Neutrophil (primary cell): Measurements from ENCODE around the gene PDCD6IP.

Experiments used
- H3K27ac ChIP-seq: fragments of 200-600 bp; sonication (generic); 2 replicates; pipeline ENCODE4 v1.5.1; 2016; ENCODE audit warnings: mild to moderate bottlenecking, moderate library complexity
- H3K27me3 ChIP-seq: fragments of 200-600 bp; sonication (generic); 2 replicates; pipeline ENCODE4 v1.6.0; 2016; ENCODE audit warnings: mild to moderate bottlenecking
- H3K36me3 ChIP-seq: fragments of 200-600 bp; sonication (generic); 2 replicates; pipeline ENCODE4 v1.5.1; 2017
- H3K4me1 ChIP-seq, 2 experiments: fragments of 200-600 bp in 1 of 2; sonication (generic) in 1 of 2; 1 replicate in 1 of 2; 2 replicates in 1 of 2; pipeline versions ENCODE4 v1.5.1 to v1.6.1; 2013 to 2016; ENCODE audit warnings: low read depth in 1 of 2, low read length in 1 of 2, mild to moderate bottlenecking in 1 of 2, moderate library complexity in 1 of 2; ENCODE audit not compliant: control insufficient read depth in 1 of 2, insufficient read depth in 1 of 2
- H3K4me3 ChIP-seq, 2 experiments: fragments of 200-600 bp in 1 of 2; sonication (generic) in 1 of 2; 1 replicate in 1 of 2; 2 replicates in 1 of 2; pipeline ENCODE4 v1.5.1; 2013 to 2016; ENCODE audit warnings: low read depth in 1 of 2, low read length in 1 of 2, mild to moderate bottlenecking in 1 of 2, moderate library complexity in 1 of 2
- H3K9me3 ChIP-seq: fragments of 200-600 bp; sonication (generic); 2 replicates; pipeline ENCODE4 v1.5.1; 2016
- CTCF ChIP-seq: fragments of 200-600 bp; sonication (generic); IDR thresholded peaks from 2 replicates; pipeline ENCODE4 v1.5.1; 2016; ENCODE audit warnings: antibody characterized with exemption

PDCD6IP gene

GRCh38 chr3:33904730-33905129 lies 106.3 kb downstream of the PDCD6IP start:
- Histone ChIP-seq H3K27me3 (no peaks in the 10 kb centered on the region), H3K4me3 (no peak overlapping the region), H3K9me3 (no peaks in the 10 kb centered on the region), H3K27ac (no peak overlapping the region), H3K36me3 (no peaks in the 10 kb centered on the region), H3K4me1 (no peaks in the 10 kb centered on the region)
- TF ChIP-seq CTCF, result no peak

GRCh38 chr3:33908250-33908851 lies 109.9 kb downstream of the PDCD6IP start:
- Histone ChIP-seq H3K36me3 (no peaks in the 10 kb centered on the region), H3K4me1 (no peaks in the 10 kb centered on the region), H3K9me3 (no peaks in the 10 kb centered on the region), H3K4me3 (no peak overlapping the region), H3K27ac (no peak overlapping the region), H3K27me3 (no peaks in the 10 kb centered on the region)
- TF ChIP-seq CTCF, result no peak

GRCh38 chr3:33909547-33909946 lies 111.1 kb downstream of the PDCD6IP start:
- Histone ChIP-seq H3K36me3 (no peaks in the 10 kb centered on the region), H3K9me3 (no peaks in the 10 kb centered on the region), H3K4me1 (no peaks in the 10 kb centered on the region)

GRCh38 chr3:33910031-33910430 lies 111.6 kb downstream of the PDCD6IP start:
- no peaks in the 10 kb centered on the region for H3K36me3 ChIP-seq
- no peak overlapping the region for H3K4me3 ChIP-seq
- no peak for TF ChIP-seq CTCF
- no peaks in the 10 kb centered on the region for H3K9me3 ChIP-seq
- no peak overlapping the region for H3K27ac ChIP-seq
- no peaks in the 10 kb centered on the region for H3K27me3 ChIP-seq
- no peaks in the 10 kb centered on the region for H3K4me1 ChIP-seq

More at GRCh38 chr3:33909547-33909946, 111.1 kb downstream of the PDCD6IP start:
- H3K4me3 ChIP-seq, result no peak overlapping the region
- no peaks in the 10 kb centered on the region for H3K27me3 ChIP-seq
- TF ChIP-seq CTCF, result no peak
- H3K27ac ChIP-seq, result no peak overlapping the region

GRCh38 chr3:33911525-33912322 lies 113.3 kb downstream of the PDCD6IP start:
- no peaks in the 10 kb centered on the region for H3K36me3 ChIP-seq
- TF ChIP-seq CTCF, result no peak
- no peaks in the 10 kb centered on the region for H3K9me3 ChIP-seq
- H3K4me3 ChIP-seq, result no peak overlapping the region
- H3K27ac ChIP-seq, result no peak overlapping the region
- no peaks in the 10 kb centered on the region for H3K4me1 ChIP-seq
- no peaks in the 10 kb centered on the region for H3K27me3 ChIP-seq
